ENCODE data around the gene VAC14.

DNA sequence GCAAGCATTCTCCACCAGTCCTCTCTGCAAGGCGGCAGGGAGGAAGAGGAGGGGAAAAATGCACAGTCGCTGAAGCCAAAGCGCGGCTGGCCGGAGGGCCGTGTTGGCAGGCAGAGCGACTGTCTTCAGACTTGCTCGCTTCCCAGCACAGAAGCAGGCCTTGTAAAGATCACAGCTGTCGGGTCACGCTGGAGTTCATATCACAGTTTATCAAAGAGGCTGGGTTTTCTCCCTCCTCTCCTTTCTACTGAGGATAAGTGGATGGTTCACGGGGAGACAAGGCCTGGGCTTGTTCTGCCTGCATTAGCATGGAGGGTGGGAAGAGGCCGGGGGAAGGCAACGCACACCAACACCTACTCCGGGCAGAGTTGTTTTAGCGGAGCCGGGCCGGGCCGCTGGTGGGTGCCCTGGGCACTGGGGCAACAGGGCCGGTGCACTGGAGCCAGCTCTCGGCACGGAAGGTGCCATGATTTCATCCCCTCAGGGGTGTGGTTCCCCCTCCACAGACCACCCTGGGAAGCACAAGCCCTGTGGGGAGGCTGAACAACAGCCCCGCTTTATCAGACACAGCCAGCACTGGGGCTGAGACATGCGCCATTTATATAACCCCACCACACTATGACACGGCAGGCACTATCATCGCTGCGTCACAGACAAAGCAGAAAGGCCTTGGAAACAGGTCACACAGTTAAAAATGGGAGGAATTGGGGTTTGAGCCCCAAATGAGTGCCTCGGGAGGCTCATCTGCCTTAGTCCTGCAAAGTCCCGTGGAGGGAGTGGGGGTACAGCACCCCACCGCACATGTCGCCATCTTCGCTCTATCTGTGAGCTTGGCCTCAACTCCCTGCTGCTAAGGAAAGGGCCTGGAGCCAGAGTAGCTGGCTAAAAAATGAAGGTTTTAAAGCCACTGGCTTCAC, 74.8 kb downstream of the VAC14 start:
- no peak for TF ChIP-seq TAF1 (IDR thresholded peaks at IDR 0.05; ENCODE audit: borderline replicate concordance, insufficient read depth, low read length)
- no peak for TF ChIP-seq POLR2AphosphoS5 (IDR thresholded peaks at IDR 0.05; ENCODE audit: low read depth, low read length)
